OCI-LY3 (cell line): Measurements from ENCODE around the gene GNG11.

Source experiments
- H2AFZ ChIP-seq: fragments of 200-600, 300-600 bp; shearing (Covaris generic); 2 replicates; pipeline ENCODE4 v1.6.0; 2014; ENCODE audit warnings: antibody characterized with exemption, low read depth, low read length
- H3K27ac ChIP-seq: fragments of 200-600, 300-600 bp; sonication (generic); 2 replicates; pipeline ENCODE4 v1.5.1; 2014; ENCODE audit warnings: mild to moderate bottlenecking, low read length, moderate library complexity, mixed read lengths
- H3K27me3 ChIP-seq: fragments of 200-600, 300-600 bp; sonication (generic); 2 replicates; pipeline ENCODE4 v1.6.1; 2014; ENCODE audit warnings: low read depth, low read length, mixed read lengths
- H3K36me3 ChIP-seq: fragments of 200-600, 300-600 bp; sonication (generic); replicated peaks from 2 replicates; pipeline ENCODE3; 2014; ENCODE audit warnings: low read depth, low read length, mixed read lengths
- H3K4me1 ChIP-seq: fragments of 300-600, 200-600 bp; sonication (generic); 2 replicates; pipeline ENCODE4 v1.6.1; 2014; ENCODE audit warnings: low read length, mixed read lengths
- H3K4me2 ChIP-seq: fragments of 200-600, 300-600 bp; sonication (generic); 2 replicates; pipeline ENCODE4 v1.6.1; 2014; ENCODE audit warnings: low read length, mixed read lengths
- H3K4me3 ChIP-seq: fragments of 300-600, 200-600 bp; sonication (generic); 2 replicates; pipeline ENCODE4 v1.5.1; 2014; ENCODE audit warnings: antibody characterized with exemption, mild to moderate bottlenecking, low read length, moderate library complexity
- H3K79me2 ChIP-seq: fragments of 300-600, 200-600 bp; shearing (Covaris generic); 2 replicates; pipeline ENCODE4 v1.6.1; 2014; ENCODE audit warnings: mild to moderate bottlenecking, low read length, mixed read lengths
- H3K9ac ChIP-seq: fragments of 300-600, 200-600 bp; shearing (Covaris generic); 2 replicates; pipeline ENCODE4 v1.6.0; 2014; ENCODE audit warnings: mild to moderate bottlenecking, low read length, moderate library complexity
- H3K9me3 ChIP-seq: fragments of 200-600, 300-600 bp; shearing (Covaris generic); 2 replicates; pipeline ENCODE4 v1.6.1; 2014; ENCODE audit warnings: low read length, mixed read lengths; ENCODE audit not compliant: insufficient read depth
- H4K20me1 ChIP-seq: fragments of 200-600, 300-600 bp; sonication (generic); 2 replicates; pipeline ENCODE4 v1.6.1; 2016; ENCODE audit warnings: low read length, mixed read lengths; ENCODE audit not compliant: insufficient read depth
- EZH2phosphoT487 ChIP-seq: fragments of 200-600 bp; shearing (Covaris generic); IDR thresholded peaks from 2 replicates; pipeline ENCODE4 v1.6.1; 2018; ENCODE audit warnings: antibody characterized with exemption, mixed run types, low read depth
- TF ChIP-seq, protein P1 (sequence below): fragments of 200-600, 300-600 bp; sonication (generic); IDR thresholded peaks from 2 replicates; pipeline ENCODE4 v1.5.1; 2014; ENCODE audit warnings: antibody characterized with exemption, low read length, low read depth

The GNG11 gene

DNA sequence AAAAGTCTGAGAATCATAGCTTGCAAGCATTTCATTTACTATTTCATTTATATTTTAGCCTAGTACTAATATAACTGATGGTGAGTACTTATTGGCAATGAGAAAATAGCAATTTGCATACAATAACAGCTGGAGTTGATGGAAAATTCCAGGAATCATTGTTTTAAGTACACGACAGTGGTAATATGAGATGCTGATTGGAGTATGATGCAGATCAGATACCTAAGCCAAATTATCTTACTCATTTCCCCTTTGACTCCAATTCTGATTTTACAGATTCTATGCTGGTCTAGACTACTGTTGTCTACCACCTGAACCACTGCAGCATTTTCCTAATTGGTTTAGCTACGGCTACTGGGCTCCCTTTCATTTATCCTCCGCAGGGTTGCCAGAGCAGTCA, 36.7 kb downstream of the GNG11 start:
- Histone ChIP-seq H3K36me3 (no peaks in the 10 kb centered on the region), H3K9ac (no peak overlapping the region), H3K27ac (no peak overlapping the region), H4K20me1 (no peaks in the 10 kb centered on the region), H3K4me2 (peak overlapping the region; percentile 76), H2AFZ (peak overlapping the region; percentile 59; the same call in 1 of the 2 replicates), H3K79me2 (no peaks in the 10 kb centered on the region), H3K27me3 (no peaks in the 10 kb centered on the region), H3K9me3 (no peaks in the 10 kb centered on the region), H3K4me3 (peak overlapping the region; percentile 63), H3K4me1 (peaks cover 19% of the 10 kb centered on the region)
- no peak for TF ChIP-seq EZH2phosphoT487
- TF ChIP-seq, protein P1, sequence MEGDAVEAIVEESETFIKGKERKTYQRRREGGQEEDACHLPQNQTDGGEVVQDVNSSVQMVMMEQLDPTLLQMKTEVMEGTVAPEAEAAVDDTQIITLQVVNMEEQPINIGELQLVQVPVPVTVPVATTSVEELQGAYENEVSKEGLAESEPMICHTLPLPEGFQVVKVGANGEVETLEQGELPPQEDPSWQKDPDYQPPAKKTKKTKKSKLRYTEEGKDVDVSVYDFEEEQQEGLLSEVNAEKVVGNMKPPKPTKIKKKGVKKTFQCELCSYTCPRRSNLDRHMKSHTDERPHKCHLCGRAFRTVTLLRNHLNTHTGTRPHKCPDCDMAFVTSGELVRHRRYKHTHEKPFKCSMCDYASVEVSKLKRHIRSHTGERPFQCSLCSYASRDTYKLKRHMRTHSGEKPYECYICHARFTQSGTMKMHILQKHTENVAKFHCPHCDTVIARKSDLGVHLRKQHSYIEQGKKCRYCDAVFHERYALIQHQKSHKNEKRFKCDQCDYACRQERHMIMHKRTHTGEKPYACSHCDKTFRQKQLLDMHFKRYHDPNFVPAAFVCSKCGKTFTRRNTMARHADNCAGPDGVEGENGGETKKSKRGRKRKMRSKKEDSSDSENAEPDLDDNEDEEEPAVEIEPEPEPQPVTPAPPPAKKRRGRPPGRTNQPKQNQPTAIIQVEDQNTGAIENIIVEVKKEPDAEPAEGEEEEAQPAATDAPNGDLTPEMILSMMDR = no peak

GRCh38 chr7:93958651-93959050, 37.1 kb downstream of the GNG11 start:
- no peaks in the 10 kb centered on the region for H3K79me2 ChIP-seq
- H3K4me1 ChIP-seq = peaks cover 19% of the 10 kb centered on the region
- no peaks in the 10 kb centered on the region for H4K20me1 ChIP-seq
- H3K9ac ChIP-seq = no peak overlapping the region
- peak overlapping the region; percentile 76 for H3K4me2 ChIP-seq
- peak overlapping the region; percentile 59; the same call in 1 of the 2 replicates for H2AFZ ChIP-seq
- no peaks in the 10 kb centered on the region for H3K9me3 ChIP-seq
- H3K27me3 ChIP-seq = no peaks in the 10 kb centered on the region
- TF ChIP-seq, protein P1 = no peak
- no peak for TF ChIP-seq EZH2phosphoT487
- no peak overlapping the region for H3K27ac ChIP-seq
- H3K36me3 ChIP-seq = no peaks in the 10 kb centered on the region
- peak overlapping the region; percentile 63 for H3K4me3 ChIP-seq

DNA sequence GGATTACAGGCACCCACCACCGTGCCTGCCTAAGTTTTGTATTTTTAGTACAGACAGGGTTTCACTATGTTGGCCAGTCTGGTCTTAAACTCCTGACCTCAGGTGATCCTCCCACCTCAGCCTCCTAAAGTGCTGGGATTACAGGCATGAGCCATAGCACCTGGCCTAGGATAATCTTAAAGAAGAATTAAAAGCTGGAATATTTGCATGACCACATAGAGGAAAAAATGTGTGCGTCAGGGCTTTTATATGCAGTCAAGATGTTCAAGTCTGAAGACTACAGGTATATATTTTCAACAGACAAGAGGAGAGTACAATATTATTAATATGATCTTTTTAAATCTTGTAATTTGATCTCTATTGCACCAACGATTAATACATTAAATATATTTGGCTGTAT, 39.5 kb downstream of the GNG11 start:
- Histone ChIP-seq H2AFZ (no peak overlapping the region), H3K9me3 (no peaks in the 10 kb centered on the region), H3K79me2 (no peaks in the 10 kb centered on the region), H3K4me3 (no peak overlapping the region), H3K27me3 (no peaks in the 10 kb centered on the region), H3K4me1 (peaks cover 11% of the 10 kb centered on the region), H3K9ac (no peak overlapping the region), H4K20me1 (no peaks in the 10 kb centered on the region), H3K36me3 (no peaks in the 10 kb centered on the region), H3K27ac (no peak overlapping the region), H3K4me2 (no peak overlapping the region)
- TF ChIP-seq, protein P1 = no peak
- no peak for TF ChIP-seq EZH2phosphoT487

DNA sequence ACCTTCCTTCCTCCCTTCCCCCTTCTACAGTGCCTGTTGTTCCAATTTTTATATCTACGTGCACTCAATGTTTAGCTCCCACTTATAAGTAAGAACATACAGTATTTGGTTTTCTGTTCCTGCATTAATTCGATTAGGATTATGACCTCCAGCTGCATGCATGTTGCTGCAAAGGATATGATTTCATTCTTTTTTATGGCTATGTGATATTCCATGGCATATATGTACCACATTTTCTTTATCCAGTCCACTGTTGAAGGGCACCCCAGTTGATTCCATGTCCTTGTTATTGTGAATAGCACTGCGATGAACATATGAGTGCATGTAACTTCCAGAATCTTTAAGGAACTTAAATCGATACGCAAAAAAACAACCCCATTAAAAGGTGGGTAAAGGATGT, 42.7 kb downstream of the GNG11 start:
- H3K4me3 ChIP-seq = no peak overlapping the region
- no peaks in the 10 kb centered on the region for H3K9me3 ChIP-seq
- H3K27me3 ChIP-seq = no peaks in the 10 kb centered on the region
- no peak overlapping the region for H3K27ac ChIP-seq
- no peak for TF ChIP-seq EZH2phosphoT487
- TF ChIP-seq, protein P1 = no peak
- H4K20me1 ChIP-seq = no peaks in the 10 kb centered on the region
- H3K4me1 ChIP-seq = no peaks in the 10 kb centered on the region
- no peak overlapping the region for H3K4me2 ChIP-seq
- H2AFZ ChIP-seq = no peak overlapping the region
- H3K79me2 ChIP-seq = no peaks in the 10 kb centered on the region
- H3K9ac ChIP-seq = no peak overlapping the region
- no peaks in the 10 kb centered on the region for H3K36me3 ChIP-seq
